Stimulated activated CD8-positive, alpha-beta memory T cell treated with anti-CD3 and anti-CD28 coated beads, Interleukin-12 subunit alpha, Interleukin-12 subunit beta, amount 100 ng/mL, for 24 hours (primary cell): Measurements from ENCODE around the gene SLC16A5.
"Not testable (repeated sequence)": the region's sequence is repeated elsewhere in the genome, so short reads cannot be mapped to it uniquely, and the experiment has no call there.

Experiments used
- DNase-seq: peaks from one replicate; pipeline ENCODE4 v3.0.0-alpha.2; 2020; ENCODE audit errors: extremely low read depth

The SLC16A5 gene

DNA sequence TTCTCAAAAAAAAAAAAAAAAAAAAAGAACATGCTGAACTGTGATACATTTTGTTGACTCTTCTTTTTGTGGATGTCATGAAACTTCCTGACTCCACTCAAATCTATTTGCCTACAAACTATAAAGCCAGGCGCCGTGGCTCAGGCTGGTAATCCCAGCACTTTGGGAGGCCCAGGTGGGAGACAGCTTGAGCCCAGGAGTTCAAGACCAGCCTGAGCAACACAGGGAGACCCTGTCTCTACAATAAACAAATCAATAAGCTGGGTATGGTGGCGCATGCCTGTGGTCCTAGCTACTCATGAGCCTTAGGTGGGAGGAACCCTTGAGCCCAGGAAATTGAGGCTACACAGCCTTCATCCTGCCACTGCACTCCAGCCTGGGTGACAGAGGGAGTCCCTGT is 45.2 kb downstream of the SLC16A5 start:
- DNase-seq, result no peak

DNA sequence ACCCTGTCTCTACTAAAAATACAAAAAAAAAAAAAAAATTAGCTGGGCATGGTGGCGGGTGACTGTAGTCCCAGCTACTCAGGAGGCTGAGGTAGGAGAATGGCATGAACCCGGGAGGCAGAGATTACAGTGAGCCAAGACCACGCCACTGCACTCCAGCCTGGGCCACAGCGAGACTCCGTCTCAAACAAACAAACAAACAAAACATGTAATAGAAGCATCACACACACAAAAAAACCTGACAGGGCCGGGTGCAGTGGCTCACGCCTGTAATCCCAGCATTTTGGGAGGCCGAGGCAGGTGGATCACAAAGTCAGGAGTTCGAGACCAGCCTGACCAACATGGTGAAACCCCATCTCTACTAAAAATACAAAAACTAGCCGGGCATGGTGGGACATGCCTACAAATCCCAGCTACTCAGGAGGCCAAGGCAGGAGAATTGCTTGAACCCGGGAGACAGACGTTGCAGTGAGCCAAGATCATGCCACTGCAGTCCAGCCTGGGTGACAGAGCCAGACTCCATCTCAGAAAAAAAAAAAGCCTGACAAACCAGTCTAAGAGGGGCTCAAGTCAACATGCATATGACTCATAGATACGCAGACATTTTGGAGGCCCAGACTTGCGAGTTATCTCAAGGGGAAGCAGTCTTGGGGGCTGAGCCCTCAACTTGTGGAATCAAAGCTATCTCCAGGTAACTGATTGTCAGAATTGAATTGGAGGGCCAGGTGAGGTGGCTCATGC is 46.0 kb downstream of the SLC16A5 start:
- DNase-seq, result not testable (repeated sequence)

DNA sequence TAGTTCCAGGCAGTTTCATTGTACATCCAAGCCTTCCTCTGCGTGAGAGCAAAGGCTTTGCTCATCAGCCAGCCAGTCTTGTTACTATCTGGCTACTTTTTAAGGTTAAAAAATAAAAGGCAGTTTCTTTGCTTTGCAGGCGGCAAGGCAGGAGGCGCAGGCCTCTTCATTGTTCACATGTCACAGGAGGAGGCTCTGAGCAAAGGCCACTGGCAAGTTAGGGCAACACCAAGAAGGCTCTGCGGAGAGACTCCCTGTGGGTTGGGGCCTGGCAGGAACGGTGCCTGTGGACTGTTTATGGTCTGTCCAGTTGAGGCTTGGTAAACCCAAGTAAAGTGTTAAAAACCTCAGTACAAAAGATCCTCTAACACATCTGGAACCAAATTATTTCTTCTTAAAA is 47.7 kb downstream of the SLC16A5 start:
- DNase-seq, result no peak

DNA sequence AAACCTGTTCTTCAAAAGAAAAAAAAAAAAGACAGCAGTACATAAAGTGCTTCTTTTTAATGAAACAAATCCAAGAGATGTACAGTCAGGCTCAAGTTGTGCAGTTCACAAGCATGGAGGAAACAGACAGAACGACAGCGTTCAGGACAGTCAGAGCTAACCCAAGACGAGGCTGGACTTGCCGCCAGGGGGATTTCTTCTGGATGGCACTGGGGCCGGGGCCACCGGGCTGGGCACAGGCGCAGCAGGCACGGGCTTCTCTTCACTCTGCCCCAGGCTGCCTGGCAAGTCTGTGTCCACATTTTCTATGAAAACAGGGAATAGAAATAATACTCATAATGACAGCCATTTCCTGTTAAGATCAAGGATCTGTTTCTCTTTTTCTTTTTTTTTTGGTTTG is 48.2 kb downstream of the SLC16A5 start:
- DNase-seq, result no peak

DNA sequence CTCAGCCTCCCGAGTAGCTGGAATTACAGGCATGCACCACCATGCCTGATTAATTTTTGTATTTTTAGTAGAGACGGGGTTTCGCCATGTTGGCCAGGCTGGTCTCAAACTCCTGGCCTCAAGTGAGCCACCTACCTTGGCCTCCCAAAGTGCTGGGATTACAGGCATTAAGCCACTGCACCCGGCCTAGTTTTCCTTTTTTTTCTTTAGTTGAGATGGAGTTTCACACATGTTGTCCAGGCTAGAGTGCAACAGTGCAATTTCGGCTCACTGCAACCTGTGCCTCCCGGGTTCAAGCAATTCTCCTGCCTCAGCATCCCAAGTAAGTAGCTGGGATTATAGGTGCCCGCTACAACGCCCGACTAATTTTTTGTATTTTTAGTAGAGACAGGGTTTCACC is 50.0 kb downstream of the SLC16A5 start:
- not testable (repeated sequence) for DNase-seq

DNA sequence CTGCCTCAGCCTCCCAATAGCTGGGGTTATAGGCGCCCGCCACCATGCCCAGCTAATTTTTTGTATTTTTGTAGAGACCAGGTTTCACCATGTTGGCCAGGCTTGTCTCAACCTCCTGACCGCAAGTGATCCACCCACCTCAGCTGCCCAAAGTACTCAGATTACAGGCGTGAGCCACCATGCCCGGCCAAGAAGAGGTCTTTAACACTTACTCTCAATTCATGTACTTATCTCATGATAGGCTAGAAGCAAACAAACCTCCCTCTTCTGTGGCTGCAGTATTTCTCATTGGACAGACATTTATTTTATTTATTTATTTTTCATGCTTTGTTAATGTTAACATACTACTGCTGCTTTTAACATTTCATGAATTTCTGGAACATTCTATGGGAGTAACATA is 50.8 kb downstream of the SLC16A5 start:
- DNase-seq, result no peak

DNA sequence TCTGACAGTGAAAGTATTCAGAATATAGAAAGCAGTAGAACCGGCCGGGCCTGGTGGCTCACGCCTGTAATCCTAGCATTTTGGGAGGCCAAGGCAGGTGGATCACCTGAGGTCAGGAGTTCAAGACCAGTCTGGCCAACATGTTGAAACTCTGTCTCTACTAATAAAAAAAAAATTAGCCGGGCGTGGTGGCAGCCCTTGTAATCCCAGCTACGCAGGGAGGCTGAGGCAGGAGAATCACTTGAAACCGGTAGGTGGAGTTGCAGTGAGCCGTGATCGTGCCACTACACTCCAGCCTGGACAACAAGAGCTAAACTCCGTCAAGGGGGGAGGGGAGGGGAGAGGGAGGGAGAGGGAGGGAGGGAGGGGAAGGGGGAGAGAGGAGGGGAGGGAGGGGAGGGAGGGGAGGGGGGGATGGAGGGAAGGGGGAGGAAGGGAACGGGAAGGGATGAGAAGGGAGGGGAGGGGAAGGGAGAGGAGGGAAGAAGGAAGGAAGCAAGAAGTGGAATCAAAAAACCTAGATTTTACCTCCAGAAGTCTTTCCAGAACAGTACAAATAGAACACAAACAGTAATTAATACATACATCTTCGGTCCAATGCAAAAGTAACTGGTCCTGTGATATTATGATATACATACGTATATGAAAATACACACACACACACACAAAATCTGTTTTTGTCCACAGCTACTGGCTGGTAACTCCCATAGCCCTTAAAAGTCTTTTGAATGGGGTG is 54.6 kb downstream of the SLC16A5 start:
- no peak for DNase-seq

DNA sequence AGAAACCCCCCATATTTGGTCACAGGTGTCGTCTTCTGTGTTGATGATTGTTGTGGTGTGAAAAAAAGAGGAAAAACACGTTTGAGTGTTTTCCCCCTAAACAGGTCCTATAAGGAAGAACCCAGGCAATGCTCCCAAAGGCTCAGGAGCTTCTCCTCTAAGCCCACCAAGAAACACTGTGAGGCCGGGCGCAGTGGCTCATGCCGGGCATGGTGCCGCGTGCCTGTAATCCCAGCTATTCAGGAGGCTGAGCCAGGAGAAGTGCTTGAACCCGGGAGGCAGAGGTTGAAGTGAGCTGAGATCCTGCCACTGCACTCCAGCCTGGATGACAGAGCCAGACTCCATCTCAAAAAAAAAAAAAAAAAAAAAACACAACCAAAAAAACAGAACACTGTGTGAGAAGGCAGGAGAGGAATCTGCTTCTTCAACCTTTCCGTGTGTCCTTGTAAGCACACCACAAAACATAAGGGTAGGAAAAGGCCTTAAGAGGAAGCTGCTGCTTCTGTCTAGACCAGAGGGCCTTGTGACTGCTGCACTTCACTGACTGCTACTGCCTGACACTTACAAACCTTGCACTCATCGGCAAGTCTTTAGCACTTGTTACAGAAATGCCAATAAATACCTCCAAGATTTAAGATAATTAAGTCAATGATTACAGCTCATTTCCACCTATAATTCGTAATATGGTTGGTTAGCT is 57.2 kb downstream of the SLC16A5 start:
- no peak for DNase-seq

DNA sequence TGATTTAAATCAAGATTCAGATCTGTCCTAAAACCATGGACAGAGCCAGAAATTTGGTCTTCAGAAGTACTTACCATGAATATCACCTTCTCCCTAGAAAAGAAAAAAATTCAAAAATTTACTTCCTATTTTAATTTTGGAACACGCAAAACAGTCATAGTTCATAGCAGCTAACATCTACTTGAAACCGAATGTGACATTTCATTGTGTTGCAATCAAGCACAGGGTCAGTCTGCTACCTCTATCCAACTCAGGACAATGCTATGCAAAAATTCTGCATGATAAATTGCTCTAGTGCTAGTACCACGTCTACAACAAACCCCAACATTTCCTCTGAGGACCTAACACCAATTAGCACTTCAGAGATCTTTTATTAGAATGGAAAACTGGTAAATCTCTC is 58.8 kb downstream of the SLC16A5 start:
- DNase-seq, result no peak

DNA sequence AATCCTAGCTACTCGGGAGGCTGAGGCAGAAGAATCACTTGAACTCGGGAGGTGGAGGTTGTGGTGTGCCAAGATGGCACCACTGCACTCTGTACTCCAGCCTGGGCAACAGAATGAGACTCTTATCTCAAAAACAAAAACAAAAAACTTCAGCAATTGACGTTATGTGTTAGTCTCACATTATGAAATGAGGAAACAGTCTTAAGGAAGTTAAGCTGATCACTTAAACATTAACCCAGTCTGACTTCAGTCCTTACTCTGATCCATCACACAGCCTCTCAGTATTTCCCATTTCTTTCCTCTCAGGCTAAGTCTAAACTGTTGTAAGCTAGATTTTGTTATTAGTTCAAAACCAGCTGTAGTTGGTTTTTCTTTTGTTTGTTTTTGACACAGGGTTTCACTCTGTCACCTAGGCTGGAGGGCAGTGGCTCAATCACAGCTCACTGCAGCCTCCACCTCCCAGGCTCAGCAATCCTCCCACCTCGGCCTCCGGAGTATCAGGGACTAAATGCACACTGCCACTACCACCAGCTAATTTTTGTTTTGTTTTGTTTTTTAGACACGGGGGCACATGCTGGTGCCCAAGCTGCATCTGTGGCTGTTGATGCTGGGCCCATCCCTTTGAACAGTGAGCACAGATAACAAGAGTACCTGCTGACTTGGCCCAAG is 60.3 kb downstream of the SLC16A5 start:
- no peak for DNase-seq

DNA sequence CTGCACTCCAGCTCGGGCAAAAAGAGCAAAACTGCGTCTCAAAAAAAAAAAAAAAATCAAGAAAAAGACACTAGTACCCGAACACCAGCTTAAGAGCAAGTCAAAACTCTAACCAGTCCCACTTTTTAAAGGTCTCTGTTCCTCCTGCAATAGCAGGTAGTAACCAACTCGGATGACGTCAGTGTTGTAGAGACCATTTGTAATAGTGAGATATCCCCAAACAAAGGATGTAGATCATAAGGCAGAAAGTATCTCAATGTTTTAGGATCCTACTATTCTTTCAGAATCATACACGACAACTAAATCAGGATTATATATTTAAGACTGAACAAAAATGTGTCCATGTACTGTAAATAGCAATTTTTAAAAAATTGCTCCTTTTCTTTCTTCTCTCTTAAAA is 64.2 kb downstream of the SLC16A5 start:
- DNase-seq, result no peak

DNA sequence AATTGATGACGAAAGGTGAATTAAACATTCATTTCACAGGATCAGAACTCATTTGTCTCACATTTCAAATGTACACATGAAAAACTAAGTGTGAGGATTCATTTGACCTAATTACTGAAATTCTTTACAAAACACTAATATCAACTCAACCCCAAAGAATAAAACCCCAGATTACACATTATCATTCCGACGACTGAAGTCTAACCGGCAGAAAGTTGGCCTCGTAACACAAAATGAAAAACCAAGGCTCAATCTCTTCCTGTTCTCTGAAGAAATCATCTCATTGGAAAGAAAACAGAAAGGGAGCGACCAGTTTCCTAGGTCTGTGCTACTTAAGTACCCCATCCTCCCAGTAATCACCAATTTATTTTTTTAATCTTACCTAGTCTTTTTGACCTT is 64.8 kb downstream of the SLC16A5 start:
- no peak for DNase-seq

DNA sequence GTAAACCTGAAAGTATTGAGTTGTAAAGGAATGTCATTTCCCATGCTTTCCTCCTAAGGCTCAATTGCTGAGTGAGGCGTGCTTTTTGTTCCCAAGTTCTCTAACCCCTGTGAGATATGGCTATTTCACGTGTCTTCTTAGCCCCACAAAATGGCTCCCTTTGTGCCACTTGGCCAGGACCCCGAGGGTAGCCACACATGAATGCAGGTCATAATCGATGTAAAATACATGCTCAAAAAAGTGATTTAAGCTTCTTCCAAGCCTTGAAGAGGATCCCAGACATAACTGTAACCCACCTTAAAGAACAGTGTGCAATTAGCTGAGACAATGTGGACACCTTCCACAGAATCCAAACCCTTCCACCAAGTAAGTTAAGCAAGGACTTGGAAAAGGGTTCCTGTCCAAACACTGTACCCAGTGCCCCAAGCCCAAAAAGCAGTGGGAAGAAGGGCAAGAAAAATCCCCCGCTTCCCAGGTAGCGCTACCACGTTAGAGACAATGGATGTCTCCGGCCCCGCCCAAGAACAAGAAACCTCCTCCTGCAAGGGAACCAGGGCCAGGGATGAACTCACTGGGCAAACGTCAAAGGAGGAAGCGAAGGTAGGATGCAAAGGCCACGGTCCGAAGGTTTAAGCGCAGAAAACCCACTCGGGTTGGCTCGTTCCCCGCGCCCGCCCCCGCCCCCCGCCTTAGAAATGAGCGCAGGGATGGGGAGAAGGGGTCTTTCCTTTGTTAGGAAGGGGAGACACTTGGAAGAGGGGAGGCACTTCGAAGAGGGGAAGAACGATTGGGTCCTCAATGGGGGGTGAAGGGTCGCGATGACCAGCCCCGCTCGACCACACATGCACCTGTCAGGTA is 65.4 kb downstream of the SLC16A5 start:
- DNase-seq, result no peak

DNA sequence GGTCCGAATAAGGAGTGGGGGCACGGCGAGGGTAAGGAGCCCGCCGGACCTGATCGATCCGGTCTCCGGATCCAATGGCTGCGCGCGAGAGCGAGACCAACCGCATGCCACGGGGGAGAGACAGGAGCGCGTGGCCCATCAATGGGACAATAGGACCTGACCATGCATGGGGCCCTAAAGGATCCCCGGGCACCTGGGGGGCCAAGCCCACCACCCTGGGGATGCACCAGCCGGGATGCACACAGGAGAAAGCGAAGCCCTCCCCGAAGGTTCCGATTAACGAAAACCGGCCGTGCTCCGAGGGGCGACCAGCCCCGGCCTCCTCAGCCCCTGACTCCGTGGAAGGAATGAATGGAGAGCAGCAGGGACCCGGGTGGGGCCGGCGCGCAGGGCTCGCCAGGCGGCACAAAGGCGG is 66.0 kb downstream of the SLC16A5 start:
- DNase-seq, result no peak

DNA sequence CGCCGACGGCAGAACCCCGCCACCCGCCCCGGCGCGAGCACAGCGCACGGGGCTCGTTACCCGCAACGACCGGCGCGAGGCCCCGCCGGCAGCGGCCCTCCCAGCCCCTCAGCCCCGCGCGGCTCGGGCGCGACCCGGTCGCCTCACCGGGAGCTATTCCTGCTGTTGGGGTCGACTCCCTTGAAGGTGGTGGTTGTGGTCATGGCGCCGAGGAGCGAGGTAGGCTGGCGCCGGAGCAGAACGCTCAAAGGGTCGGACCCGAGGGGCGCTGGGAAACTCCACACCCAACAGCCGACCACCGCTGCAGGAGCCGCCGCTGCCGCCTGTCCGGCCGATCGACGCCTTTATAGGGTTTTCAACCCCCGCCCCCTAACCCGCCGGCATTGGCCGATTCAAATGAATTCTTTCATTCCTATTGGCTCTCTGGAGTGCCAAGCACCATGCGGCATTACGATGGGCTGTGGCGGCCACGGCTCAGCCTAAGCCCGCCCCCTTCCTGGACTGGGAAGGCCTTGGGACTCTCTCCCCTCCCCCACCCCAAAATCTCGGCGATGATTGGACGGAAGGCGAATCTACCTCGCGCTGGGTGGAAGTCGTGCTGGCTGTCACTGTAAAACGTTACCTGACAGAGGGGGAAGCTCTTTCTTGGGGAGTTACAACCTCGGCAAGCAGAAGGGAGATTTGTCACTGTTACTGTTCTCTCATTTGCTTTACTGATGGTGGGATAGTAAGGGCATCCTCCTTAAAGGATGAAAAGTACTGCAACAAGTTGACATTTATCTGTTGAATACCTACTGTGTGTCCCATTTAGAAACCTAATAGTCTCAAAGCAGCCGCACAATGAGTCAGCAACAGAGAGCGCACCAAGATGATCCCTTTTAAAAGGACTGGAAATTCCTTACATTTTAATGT is 66.7 kb downstream of the SLC16A5 start, which contains the start of gene JPT1:
Gene JPT1 (minus strand): TSS at position 318 of the 912 bp plus-strand sequence. CDS start 115 bp downstream, at position 203.
- peak; percentile 97 for DNase-seq

DNA sequence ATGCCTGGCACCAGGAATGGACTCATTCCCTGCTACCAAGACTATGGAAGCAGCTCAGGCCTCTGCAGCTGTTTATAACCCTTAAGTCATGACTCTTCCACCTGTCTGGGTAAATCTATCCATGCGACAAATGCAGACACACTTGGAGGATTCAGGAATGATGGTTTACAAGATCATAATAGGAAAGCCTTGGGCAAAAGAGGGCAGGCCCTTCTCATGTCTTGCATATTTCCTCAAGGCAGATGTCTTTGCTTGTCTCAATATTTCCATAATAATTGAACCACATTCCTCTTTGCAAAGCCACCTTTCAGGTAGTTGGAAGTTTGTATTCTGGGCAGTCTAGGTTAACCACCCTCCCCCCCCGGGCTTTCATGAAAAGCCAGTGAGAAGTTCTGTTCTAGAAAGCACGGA is 67.4 kb downstream of the SLC16A5 start:
- no peak for DNase-seq
